ENCODE data around the gene C11orf58.

C11orf58 gene

DNA sequence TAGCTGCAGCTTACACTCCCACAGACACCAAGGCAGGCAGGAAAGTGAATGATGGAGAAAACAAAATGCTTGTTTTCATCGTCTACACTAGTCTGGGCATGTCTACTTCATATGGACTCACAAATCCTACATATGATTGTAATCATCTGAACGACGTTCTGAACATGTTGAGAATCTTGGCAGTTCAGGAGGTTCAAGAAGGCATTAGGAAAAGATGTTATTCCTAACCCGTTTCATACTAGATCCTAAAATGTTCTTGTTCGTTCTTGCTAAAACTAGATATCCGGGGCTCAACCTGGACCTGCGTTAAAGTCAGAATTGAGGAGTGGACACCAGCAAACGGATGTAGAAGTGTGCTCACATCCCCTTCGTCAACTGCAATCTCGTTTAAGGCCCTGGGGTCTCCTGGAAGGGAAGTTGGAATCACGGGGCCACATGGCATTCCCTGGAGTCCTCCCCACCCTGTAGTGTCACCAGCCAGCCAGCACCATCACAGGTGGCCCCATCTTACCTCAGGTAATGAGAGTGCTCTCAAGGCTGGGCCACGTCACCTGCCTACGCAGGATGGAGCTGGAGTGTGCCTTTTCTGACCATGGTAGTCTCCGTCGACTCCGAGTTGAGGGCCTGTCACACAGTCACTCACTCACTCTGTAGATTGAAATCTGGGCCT is 37.3 kb downstream of the C11orf58 start:
- H3K27ac ChIP-seq (replicated peaks), result no peak overlapping the region
- no peak for DNase-seq (ENCODE audit: low read depth in 1 of 2, low spot score in 1 of 2)

GRCh38 chr11:16776711-16777612 is 38.5 kb downstream of the C11orf58 start:
- TF ChIP-seq SPI1 (IDR thresholded peaks at IDR 0.05; ENCODE audit: borderline replicate concordance, low read depth) (no peak), POLR2AphosphoS5 (IDR thresholded peaks at IDR 0.05; ENCODE audit: low read depth) (no peak), GABPA (IDR thresholded peaks at IDR 0.05; ENCODE audit: low read depth) (no peak), REST (IDR thresholded peaks at IDR 0.05; ENCODE audit: insufficient replicate concordance, low read depth) (no peak), CTCF (IDR thresholded peaks at IDR 0.05; ENCODE audit: insufficient read depth, low read length) (no peak)
- DNase-seq (ENCODE audit: low read depth in 1 of 2, low spot score in 1 of 2), result no peak
- no peaks in the 10 kb centered on the region for H3K27me3 ChIP-seq (ENCODE audit: insufficient read depth, poor library complexity, severe bottlenecking)

More for the DNA sequence above, 37.3 kb downstream of the C11orf58 start:
- TF ChIP-seq REST (IDR thresholded peaks at IDR 0.05; ENCODE audit: insufficient replicate concordance, low read depth), result no peak
- no peak for TF ChIP-seq CTCF (IDR thresholded peaks at IDR 0.05; ENCODE audit: insufficient read depth, low read length)
- no peak for TF ChIP-seq GABPA (IDR thresholded peaks at IDR 0.05; ENCODE audit: low read depth)
- TF ChIP-seq SPI1 (IDR thresholded peaks at IDR 0.05; ENCODE audit: borderline replicate concordance, low read depth), result no peak
- no peak for TF ChIP-seq POLR2AphosphoS5 (IDR thresholded peaks at IDR 0.05; ENCODE audit: low read depth)
- Histone ChIP-seq H3K27me3 (ENCODE audit: insufficient read depth, poor library complexity, severe bottlenecking) (no peaks in the 10 kb centered on the region), H3K4me3 (replicated peaks; ENCODE audit: insufficient read depth, low read length) (no peak overlapping the region)

DNA sequence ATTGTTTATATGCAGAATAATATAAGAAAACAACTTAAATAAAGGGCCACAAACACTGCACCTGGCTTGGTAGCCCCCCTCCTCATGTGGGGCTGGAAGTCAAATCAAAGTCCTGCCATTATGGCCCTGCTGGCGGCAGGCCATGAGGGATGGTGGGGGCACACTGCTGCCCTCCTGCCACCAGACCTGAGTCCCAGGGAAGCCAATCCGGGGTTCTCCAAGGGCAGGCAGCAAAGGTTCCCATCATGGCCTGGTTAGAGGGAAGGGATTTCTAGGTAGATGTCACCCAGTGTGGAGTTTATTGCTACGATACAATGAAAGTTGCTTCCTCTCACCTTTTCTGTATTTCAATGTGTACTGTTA is 39.1 kb downstream of the C11orf58 start:
- DNase-seq (ENCODE audit: low read depth in 1 of 2, low spot score in 1 of 2), result no peak
- TF ChIP-seq CTCF (IDR thresholded peaks at IDR 0.05; ENCODE audit: insufficient read depth, low read length) (no peak), REST (IDR thresholded peaks at IDR 0.05; ENCODE audit: insufficient replicate concordance, low read depth) (no peak), POLR2AphosphoS5 (IDR thresholded peaks at IDR 0.05; ENCODE audit: low read depth) (no peak), GABPA (IDR thresholded peaks at IDR 0.05; ENCODE audit: low read depth) (no peak), SPI1 (IDR thresholded peaks at IDR 0.05; ENCODE audit: borderline replicate concordance, low read depth) (no peak)
- Histone ChIP-seq H3K4me3 (replicated peaks; ENCODE audit: insufficient read depth, low read length) (no peak overlapping the region), H3K27ac (replicated peaks) (no peak overlapping the region), H3K27me3 (ENCODE audit: insufficient read depth, poor library complexity, severe bottlenecking) (no peaks in the 10 kb centered on the region)

More at GRCh38 chr11:16776711-16777612, 38.5 kb downstream of the C11orf58 start:
- Histone ChIP-seq H3K4me3 (replicated peaks; ENCODE audit: insufficient read depth, low read length) (no peak overlapping the region), H3K27ac (replicated peaks) (no peak overlapping the region)
